Cerebellar cortex (tissue), 1 donor: ENCODE results near the gene SIGLEC1.

Experiments
- DNase-seq: peaks from one replicate; pipeline ENCODE4 v3.0.0-alpha.2; 2015; ENCODE audit warnings: low spot score

The SIGLEC1 gene

GRCh38 chr20:3679749-3680700, 32.4 kb downstream of the SIGLEC1 start:
- no peak for DNase-seq

DNA sequence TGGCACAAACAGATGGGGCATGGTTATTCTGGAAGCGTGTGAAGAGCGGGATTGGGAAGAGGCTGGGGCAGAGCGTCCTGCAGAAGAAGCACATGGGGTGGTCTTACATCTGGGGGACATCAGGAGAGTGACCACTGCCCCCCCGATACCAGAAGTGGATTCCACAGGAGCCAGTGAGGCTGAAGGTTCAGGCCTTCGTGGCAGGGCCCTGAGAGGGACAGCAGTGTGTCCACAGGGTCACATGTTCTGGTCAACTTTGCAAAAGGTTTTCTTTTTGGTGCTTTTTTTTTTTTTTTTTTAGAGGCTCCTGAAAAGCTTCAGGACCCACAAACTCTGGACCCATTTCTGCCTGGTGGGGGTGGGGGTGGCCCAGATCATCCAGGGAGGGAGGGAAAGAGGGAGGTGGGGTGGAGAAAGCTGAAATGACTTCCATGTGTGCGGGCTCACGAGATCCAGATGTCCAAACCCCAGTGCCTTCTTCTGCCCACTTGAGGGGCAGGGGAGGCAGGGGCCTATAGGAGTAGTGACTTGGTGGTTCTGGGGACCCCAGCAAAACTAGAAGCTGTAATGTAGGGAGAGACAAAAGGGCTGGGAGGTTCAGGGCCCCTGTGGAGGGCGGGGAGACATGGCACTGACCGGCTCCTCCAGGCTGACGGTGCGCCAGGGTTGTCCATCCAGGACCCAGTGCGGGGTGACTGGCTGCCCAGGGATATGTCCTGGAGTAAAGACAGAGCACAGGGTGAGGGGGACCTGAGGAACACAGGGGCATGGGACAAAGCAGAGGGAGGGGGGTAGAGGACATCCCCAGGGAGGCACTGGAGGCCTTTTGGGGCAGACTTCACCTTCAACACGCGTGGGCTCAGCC, 33.3 kb downstream of the SIGLEC1 start:
- DNase-seq: no peak

- no peak for DNase-seq
These were observed 34.2 kb downstream of the SIGLEC1 start for GRCh38 chr20:3678198-3678597.

- no peak for DNase-seq
These were observed 34.7 kb downstream of the SIGLEC1 start for GRCh38 chr20:3677733-3678132.

DNA sequence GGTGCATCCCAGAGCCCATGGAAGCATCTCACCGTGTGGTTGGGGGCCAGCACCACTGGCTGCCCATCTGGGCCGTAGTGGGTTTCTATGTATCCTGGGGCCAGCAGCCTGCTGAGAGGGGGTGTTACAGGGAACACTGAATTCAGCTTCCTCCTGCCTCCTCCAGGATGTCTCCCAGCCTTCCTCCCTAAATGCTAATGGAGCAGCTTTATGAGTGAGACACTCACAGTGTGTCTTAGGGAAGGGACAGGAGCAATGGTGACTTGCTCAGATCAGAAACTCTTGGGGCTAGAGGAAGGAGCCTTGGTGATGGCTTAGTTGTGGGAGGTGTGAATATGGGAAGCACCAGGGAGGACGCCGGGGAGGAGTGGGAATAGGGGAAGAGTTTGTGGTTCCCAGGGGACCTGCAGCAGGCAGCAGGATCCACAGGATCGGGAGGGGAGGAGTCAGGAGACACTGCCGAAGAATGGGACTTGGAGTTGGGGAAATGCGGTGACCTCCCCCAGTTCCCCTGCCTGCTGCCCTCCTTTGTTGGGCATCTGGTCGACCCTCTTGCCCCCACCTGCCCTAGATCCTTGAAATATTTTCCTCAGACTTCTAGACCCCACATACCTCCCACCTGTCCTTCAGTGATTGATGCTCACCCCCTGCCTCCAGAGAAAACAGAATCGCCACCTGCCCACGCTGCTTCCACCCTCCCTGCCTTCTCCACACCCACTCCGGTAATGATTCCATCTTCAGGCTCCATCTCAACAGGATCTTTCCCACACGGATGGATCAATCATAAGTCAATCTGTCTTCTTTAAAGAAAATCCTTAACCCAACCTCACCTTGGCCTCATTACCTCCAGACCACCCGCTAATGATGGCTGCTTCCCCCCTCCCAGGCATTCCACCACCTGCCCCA, 37.2 kb downstream of the SIGLEC1 start:
- no peak for DNase-seq

DNA sequence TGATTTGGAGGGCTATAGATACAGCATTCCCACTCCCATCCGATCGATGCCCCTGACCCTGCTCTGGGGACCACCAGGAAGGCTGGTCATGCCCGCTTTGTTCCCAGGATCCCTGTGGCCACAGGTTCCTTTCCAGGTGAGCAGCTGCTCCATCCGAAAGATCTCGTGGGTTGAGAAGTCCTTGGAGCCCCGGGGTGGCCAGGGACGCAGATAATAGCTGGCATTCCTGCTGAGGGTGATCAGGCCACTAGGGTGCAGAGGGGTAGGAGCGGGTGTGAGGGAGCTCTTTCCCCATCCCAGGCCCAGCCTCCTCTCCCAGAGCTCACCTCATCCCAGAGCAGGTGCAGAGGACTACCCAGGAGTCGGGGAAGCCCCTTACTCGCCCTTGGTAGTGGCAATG, 38.0 kb downstream of the SIGLEC1 start:
- no peak for DNase-seq

DNA sequence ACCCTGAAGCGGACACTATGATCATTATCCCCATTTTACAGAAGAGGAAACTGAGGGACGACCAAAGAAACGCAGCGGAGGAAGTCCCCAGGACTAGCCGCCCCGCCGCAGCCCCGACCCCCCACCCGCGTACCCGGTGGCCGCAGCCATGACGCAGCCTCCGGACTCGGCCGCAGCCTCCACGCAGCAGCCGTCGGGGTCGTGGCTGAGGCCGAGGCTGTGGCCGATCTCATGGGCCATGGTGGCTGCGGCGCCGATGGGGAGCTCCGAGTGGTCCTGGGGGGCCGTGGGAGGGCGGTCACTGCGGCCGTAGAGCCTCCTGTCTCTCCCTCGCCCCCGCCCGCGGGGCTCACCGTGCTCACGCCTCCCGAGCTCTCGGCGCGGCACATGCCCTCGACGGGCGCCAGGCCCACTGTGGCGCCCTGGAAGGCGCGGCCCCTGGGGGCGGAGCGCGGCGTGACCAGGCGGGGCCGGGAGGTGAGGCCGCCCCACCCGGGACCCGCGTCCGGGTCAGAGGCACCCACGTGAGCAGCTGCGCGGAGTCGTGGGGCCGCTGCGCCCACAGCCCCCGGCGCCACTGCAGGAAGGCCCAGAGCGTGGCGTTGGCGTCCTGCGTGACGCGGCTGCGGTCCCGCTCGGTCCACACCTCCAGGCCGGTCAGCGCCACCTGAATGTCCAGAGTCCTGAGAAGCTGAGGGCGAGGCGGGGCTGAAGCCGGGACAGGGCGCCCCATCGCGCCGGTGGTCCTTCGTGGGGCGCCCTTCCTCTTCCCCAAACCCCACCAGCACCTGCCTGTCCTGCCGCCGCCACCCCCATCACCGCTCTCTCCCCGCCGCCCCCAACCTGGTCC, 39.0 kb downstream of the SIGLEC1 start:
- DNase-seq: no peak

GRCh38 chr20:3672547-3673171, 39.7 kb downstream of the SIGLEC1 start:
- DNase-seq: no peak

DNA sequence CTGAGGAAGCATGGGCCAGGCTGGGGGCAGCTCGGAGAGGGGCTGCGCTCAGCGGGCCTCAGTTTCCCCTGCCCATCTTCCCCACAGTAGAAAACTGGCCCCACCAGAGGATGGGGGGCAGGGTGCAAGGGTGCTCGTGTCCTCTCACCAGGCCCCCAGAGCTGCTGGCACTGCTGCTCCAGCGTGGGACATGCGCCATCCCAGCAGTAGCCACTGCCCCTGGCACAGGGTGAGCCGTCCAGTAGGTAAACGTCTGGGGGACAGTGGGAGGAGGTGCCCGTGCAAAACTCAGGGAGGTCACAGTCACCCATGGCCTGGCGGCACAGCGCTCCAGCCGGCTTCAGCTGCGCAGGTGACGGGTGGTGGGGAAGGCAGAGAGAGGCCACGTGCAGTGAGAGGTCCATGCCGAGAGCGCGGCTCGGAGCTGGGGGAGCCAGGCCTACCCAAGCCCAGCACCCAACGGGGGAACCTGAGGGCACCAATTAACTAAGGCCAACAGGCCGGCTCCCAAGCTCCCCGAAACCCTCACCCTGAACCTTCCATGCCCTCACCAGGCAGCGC, 40.3 kb downstream of the SIGLEC1 start:
- no peak for DNase-seq

GRCh38 chr20:3670945-3671344, 41.5 kb downstream of the SIGLEC1 start:
- no peak for DNase-seq

GRCh38 chr20:3670511-3670910, 41.9 kb downstream of the SIGLEC1 start:
- DNase-seq: no peak

DNA sequence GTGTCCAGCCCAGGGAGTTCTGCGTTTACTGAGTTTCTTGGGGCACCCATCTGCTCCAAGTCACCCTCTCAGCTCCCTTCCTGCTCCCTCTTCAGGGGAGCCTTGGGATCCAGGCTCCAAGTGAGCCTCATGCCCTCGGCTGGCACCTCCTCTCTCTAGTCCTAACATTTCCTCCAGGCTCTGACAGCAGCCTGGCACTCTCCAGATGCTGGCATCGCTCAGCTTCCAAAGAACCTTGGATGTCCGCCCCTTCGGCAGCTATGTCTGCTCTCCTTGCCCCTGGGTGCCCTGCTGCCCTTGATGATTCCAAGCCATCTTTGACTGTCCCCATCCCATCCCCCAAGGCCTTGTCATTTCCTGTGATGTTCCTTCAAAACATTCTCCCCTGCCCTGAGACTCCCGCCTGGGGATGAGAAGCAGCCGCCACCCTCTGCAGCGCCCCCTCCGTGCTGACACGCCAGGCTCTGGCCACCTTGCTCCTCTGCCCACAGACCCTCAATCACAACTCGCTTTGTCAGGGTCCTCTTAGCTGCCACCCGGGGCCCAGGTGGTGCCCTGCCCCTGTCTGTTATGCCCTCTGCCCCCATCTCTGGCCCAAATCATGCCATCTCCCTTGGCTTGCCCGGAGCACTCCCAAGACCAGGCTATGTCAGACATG, 42.6 kb downstream of the SIGLEC1 start:
- no peak for DNase-seq

- no peak for DNase-seq
These were observed 44.9 kb downstream of the SIGLEC1 start for GRCh38 chr20:3667434-3668037.

DNA sequence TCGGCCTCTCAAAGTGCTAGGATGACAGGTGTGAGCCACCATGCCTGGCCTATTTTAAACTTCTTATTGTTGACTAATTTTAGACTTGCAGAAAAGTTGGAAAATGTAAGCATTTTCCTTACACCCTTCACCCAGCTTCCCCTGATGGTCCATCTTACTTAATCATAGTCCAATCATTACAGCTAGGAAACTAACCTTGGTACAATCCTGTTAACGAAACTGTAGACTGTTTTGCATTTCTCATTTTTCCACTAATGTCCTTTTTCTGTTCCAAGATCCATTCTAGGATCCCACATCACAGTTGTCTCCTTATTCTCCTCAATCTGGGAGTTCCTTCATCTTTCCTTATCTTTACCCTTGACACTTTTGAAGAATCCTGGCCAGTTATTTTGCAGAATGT, 48.5 kb downstream of the SIGLEC1 start:
- no peak for DNase-seq

DNA sequence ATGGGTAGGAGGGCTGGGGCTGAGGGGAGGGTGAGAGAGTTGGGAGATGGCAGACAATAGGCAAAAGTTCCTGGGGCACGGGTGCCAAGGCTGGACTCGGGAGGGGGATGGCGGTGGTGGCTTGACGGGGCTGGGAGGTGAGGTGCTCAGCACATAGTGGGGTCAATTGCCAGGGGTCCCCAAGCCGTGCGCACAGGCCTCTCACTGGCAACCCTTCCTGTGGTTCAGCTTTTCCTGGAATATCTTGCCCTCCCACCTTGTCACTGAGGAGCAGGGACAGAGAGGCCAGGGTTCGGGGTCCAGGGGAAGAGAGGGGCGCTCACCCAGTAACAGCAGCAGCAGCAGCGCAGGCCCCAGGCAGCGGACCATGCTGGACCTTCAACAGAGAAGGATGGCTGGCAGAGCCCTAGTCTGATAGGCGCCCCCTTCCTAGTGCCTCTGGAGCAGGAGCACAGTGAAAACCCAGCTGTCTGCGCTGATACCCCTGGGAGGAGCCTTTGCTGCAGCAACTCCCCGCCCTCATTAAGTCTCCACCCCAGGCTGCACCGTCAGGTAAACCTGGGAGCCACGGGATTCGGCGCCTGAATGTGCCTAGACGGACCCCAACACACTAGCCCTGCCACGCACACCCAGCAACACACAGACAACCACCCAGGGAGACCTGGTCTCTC, 49.2 kb downstream of the SIGLEC1 start, which contains the start of gene GFRA4:
GFRA4 (minus strand) TSS at position 369 of the 671 bp plus-strand sequence; CDS start at position 369, 0 bp downstream.
- no peak for DNase-seq
